Thyroid gland (tissue), 4 donors: Measurements from ENCODE around the gene TBC1D23. TPM values are rescaled to one million over a fixed set of nuclear protein-coding genes. Genes with fewer than 3 reads are reported as not detected.
"Not testable (repeated sequence)": the region's sequence is repeated elsewhere in the genome, so short reads cannot be mapped to it uniquely, and the experiment has no call there.

ENCODE experiments used
- DNase-seq, 2 donors: peaks; one replicate each; pipeline ENCODE4 v3.0.0-alpha.2; 2019
- H3K27ac ChIP-seq, 3 donors: fragments of 200-600 bp; sonication (generic); 1 replicate in 2 of 3; 2 replicates in 1 of 3; pipeline ENCODE4 v1.5.1; 2016 to 2019; ENCODE audit warnings: mild to moderate bottlenecking in 1 of 3, moderate library complexity in 1 of 3
- H3K27me3 ChIP-seq: fragments of 200-600 bp; sonication (generic); one replicate; pipeline ENCODE4 v1.5.1; 2019
- H3K36me3 ChIP-seq, 2 donors: fragments of 200-600 bp; sonication (generic); one replicate each; pipeline ENCODE4 v1.5.1; 2016 to 2019
- H3K4me1 ChIP-seq, 2 donors: fragments of 200-600 bp; sonication (generic); one replicate each; pipeline ENCODE4 v1.5.1; 2017 to 2019
- H3K4me3 ChIP-seq, 3 donors: fragments of 200-600 bp; sonication (generic); replicated peaks in 1 of 3; 1 replicate in 2 of 3; 2 replicates in 1 of 3; pipeline ENCODE4 v1.5.1; 2016; ENCODE audit warnings: mild to moderate bottlenecking in 1 of 3
- H3K9me3 ChIP-seq: fragments of 200-600 bp; sonication (generic); one replicate; pipeline ENCODE4 v1.5.1; 2017
- CTCF ChIP-seq, 6 experiments: fragments of 200-600 bp in 3 of 6; fragments of 450-650 bp in 3 of 6; sonication (generic) in 3 of 6; IDR thresholded peaks; one replicate each; pipeline ENCODE4 v1.5.1; 2016 to 2019; ENCODE audit warnings: antibody characterized with exemption in 6 of 6, mild to moderate bottlenecking in 2 of 6, inconsistent platforms in 1 of 6, moderate library complexity in 1 of 6
- POLR2A ChIP-seq, 2 donors: fragments of 450-650 bp; IDR thresholded peaks; one replicate each; pipeline ENCODE4 v1.6.1; 2017; ENCODE audit warnings: antibody characterized with exemption in 2 of 2, mild to moderate bottlenecking in 2 of 2, moderate library complexity in 1 of 2
- WGBS, 2 donors: methylation state at CpG; one replicate each; pipeline ENCODE4 v1.1.5; 2017; 5-methylcytosine and 5-hydroxymethylcytosine counted together
- intact Hi-C: fragments of 100-400 bp; cut with DNase I; formaldehyde crosslinking; loops from one replicate; pipeline ENCODE4 v1.15.1; 2023
- total RNA-seq, 4 donors: library from RNA; depleted of rRNA; stranded (reverse); fragments of >200 nt; gene quantifications; one replicate each; pipeline ENCODE4 v1.2.3, GENCODE V29; 2016

The TBC1D23 gene
- total RNA-seq, 4 donors from 2014 or later: 35.9 to 104 (median 63.7) TPM

- Histone ChIP-seq H3K27ac (no peak overlapping the region), H3K36me3 (peaks cover 21 to 22% of the 10 kb centered on the region in 2 donors), H3K4me3 (no peak overlapping the region), H3K9me3 (no peaks in the 10 kb centered on the region), H3K4me1 (peaks cover 4 to 7% of the 10 kb centered on the region in 2 donors), H3K27me3 (no peaks in the 10 kb centered on the region)
- DNase-seq: no peak
- 90 to 93% methylated on average over 10 of the region's 10 CpGs for WGBS, 2 donors
- intact Hi-C loops: no loop called here
- TF ChIP-seq CTCF (IDR thresholded peaks at IDR 0.05) (no peak), POLR2A (IDR thresholded peaks at IDR 0.05) (no peak)
Observed at GRCh38 chr3:100338911-100339310, 78.1 kb downstream of the TBC1D23 start.

- no peak for DNase-seq
- no peaks in the 10 kb centered on the region for H3K27me3 ChIP-seq
- H3K9me3 ChIP-seq: no peaks in the 10 kb centered on the region
- no peak overlapping the region for H3K4me3 ChIP-seq
- peaks cover 4 to 7% of the 10 kb centered on the region in 2 donors for H3K4me1 ChIP-seq
- intact Hi-C loops: no loop called here
- TF ChIP-seq CTCF (IDR thresholded peaks at IDR 0.05) (no peak), POLR2A (IDR thresholded peaks at IDR 0.05) (no peak)
- WGBS, 2 donors: 93 to 96% methylated on average over 5 of the region's 5 CpGs
- H3K36me3 ChIP-seq: peaks cover 21 to 22% of the 10 kb centered on the region in 2 donors
- H3K27ac ChIP-seq: no peak overlapping the region
Observed at GRCh38 chr3:100339786-100340185, 79.0 kb downstream of the TBC1D23 start.

GRCh38 chr3:100340527-100340926 is 79.7 kb downstream of the TBC1D23 start:
- 94 to 100% methylated on average over 1 of the region's 1 CpG for WGBS, 2 donors
- no peak for DNase-seq
- TF ChIP-seq POLR2A (IDR thresholded peaks at IDR 0.05) (no peak), CTCF (IDR thresholded peaks at IDR 0.05) (no peak)
- peaks cover 21 to 22% of the 10 kb centered on the region in 2 donors for H3K36me3 ChIP-seq
- H3K4me1 ChIP-seq: peaks cover 2 to 5% of the 10 kb centered on the region in 2 donors
- no peak overlapping the region for H3K4me3 ChIP-seq
- intact Hi-C loops: no loop called here
- no peak overlapping the region for H3K27ac ChIP-seq
- H3K9me3 ChIP-seq: no peaks in the 10 kb centered on the region
- no peaks in the 10 kb centered on the region for H3K27me3 ChIP-seq

- WGBS, 2 donors: 89 to 90% methylated on average over 5 of the region's 5 CpGs
- Histone ChIP-seq H3K9me3 (no peaks in the 10 kb centered on the region), H3K4me3 (no peak overlapping the region), H3K27me3 (no peaks in the 10 kb centered on the region), H3K27ac (no peak overlapping the region), H3K36me3 (peaks cover 30 to 39% of the 10 kb centered on the region in 2 donors), H3K4me1 (no peaks in the 10 kb centered on the region)
- TF ChIP-seq CTCF (IDR thresholded peaks at IDR 0.05) (no peak), POLR2A (IDR thresholded peaks at IDR 0.05) (no peak)
- intact Hi-C loops: no loop called here
- DNase-seq: no peak
Observed at GRCh38 chr3:100348727-100349126, 87.9 kb downstream of the TBC1D23 start.

GRCh38 chr3:100351770-100352169 is 91.0 kb downstream of the TBC1D23 start:
- intact Hi-C loops, H3K4me3 ChIP-seq, DNase-seq, H3K27me3 ChIP-seq, H3K27ac ChIP-seq, H3K9me3 ChIP-seq, H3K4me1 ChIP-seq: not testable (repeated sequence)
- H3K36me3 ChIP-seq: peaks cover 42 to 50% of the 10 kb centered on the region in 2 donors
- 100% methylated on average over 2 of the region's 2 CpGs for WGBS, 2 donors
